SIG-M5 (cell line): ENCODE measurements around the gene SSC5D.

ENCODE experiments used
- DNase-seq: peaks from one replicate; lab custom pipeline; 2025; lab: John Stamatoyannopoulos, UW

SSC5D gene

DNA sequence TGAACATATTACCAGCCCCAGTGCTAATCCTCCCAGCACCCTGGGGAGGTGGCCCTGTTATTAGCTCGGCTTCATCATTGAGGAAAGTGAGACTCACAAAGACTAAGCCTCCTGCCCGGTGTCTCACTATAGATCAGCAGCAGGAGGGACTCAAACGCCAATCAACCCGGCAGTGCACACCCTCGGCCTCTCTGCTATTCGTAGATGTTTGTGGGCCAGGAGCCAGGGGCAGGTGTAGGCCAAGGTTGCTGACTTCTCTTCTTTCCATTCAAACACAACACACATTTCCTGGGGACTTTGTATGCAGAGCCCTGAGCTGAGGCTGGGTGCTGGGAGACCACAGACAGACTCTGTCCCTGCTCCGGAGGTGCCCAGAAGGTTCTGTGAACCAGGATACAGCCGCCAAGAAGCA is 66.5 kb downstream of the SSC5D start:
- no peak for DNase-seq

DNA sequence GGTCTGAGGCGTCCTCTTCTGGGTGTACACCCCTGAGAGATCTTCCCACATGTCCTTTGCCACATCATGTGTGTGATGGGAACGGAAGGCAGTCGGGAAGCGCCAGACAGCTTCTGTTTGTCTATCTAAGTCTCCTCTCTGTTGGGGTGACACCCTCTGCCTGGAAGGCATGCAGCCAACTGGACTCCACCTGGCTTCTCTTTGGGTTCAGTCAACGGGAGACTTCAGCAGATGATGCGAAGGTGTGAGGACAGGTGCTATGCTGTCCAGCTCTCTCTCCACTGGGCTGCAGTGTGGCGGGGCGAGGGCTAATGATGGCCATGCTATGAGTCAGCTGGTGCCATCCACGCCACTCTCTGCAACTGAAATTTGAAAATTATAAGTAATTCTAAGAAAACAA is 71.4 kb downstream of the SSC5D start:
- no peak for DNase-seq

DNA sequence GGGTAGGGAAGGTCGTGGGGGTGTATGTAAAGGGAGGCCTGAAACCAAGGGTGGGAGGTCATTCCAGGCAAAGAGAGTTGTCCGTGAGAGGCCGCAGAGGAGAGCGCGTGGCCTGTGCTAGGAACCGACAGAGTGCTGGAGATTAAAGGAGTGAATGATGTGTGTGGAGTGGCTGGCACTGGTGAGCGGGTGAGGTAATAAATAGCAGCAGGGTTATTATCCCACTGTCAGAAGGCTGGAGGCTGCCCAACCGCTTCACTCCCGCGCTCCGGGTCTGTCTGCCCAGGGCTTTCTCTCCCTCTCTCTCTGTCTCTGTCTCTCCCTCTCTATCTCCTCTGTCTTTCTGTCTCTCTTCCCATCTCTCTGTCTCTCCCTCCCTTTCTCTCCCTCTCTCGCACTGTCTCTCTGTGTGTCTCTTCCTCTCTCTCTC is 75.0 kb downstream of the SSC5D start:
- DNase-seq, result no peak

DNA sequence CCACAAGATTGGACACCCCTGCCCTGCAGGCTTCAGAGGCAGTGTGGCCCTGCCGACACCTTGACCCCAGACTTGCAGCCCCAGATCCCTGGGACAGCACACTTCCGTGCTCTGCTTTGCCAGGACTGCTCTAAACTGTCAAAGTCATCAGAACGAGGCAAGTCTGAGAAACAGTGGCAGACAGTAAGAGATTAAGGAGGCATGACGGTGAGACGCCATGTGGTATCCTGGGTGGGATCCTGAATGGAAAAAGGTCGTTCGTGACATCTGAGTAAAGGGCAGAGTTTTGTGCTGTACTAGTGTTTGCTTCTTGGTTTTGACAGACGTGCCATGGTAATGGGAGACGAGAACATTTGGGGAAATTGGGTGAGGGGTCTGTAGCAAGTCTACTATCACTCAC is 78.6 kb downstream of the SSC5D start:
- DNase-seq, result no peak

DNA sequence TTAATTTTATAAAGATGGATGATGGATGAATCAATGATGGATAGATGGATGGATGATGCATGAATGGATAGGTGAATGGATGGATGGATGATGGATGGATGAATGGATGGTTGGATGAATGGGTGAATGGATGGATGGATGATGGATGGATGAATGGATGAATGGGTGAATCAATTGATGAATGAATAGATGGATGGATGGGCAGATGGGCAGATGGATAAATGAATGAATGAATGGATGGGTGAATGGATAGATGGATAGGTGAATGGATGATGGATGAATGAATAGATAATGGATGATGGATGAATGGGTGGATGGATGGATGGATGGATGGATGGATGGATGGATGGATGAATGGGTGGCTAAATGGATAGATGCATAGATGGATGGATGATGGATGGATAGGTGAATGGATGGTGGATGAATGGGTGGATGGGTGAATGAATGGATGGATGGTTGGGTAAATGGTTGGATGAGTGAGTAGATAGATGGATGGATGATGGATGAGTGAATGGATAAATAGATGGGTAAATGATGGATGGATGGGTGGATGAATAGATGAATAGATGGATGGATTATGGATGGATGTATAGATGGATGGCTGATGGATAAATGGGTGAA is 79.6 kb downstream of the SSC5D start:
- DNase-seq, result no peak
